Fibroblast of pulmonary artery (primary cell): Measurements from ENCODE around the gene PIGW.
A peak's percentile ranks its signal among the peaks of the same experiment; 100 is the strongest.

Source experiments
- DNase-seq: peaks from one replicate; pipeline ENCODE4 v3.0.0-alpha.2; 2010; ENCODE audit warnings: low read depth
- H3K4me3 ChIP-seq: replicated peaks from 2 replicates; pipeline ENCODE4 v1.5.1; 2011; ENCODE audit warnings: low read depth, mild to moderate bottlenecking, control low read depth, low read length, moderate library complexity
- TF ChIP-seq, protein P1 (sequence below): IDR thresholded peaks from 2 replicates; pipeline ENCODE4 v1.5.1; 2011; ENCODE audit warnings: mild to moderate bottlenecking, control low read depth, low read length, inconsistent platforms; ENCODE audit errors: missing control alignments

PIGW gene

DNA sequence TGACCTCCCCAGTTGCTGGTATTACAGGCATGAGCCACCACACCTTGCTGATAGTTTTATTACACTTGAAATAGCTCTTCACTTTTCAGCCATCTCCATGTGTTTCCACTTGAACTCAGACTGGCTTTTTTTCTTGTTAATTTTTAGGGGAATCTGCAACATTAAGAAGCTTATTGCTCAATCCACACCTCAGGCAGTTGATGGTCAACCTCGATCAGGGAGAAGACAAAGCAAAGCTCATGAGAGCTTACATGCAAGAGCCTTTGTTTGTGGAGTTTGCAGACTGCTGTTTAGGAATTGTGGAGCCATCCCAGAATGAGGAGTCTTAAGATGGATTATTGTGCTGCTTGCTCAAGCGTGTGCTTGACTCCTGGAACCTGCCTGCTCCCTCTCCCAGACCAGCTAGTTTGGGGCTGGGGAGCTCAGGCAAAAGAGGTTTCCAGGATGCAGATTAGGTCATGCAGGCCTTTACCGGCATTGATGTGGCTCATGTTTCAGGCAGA lies 39.7 kb upstream of the PIGW start:
- no peak for DNase-seq
- TF ChIP-seq, protein P1, sequence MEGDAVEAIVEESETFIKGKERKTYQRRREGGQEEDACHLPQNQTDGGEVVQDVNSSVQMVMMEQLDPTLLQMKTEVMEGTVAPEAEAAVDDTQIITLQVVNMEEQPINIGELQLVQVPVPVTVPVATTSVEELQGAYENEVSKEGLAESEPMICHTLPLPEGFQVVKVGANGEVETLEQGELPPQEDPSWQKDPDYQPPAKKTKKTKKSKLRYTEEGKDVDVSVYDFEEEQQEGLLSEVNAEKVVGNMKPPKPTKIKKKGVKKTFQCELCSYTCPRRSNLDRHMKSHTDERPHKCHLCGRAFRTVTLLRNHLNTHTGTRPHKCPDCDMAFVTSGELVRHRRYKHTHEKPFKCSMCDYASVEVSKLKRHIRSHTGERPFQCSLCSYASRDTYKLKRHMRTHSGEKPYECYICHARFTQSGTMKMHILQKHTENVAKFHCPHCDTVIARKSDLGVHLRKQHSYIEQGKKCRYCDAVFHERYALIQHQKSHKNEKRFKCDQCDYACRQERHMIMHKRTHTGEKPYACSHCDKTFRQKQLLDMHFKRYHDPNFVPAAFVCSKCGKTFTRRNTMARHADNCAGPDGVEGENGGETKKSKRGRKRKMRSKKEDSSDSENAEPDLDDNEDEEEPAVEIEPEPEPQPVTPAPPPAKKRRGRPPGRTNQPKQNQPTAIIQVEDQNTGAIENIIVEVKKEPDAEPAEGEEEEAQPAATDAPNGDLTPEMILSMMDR = no peak
- H3K4me3 ChIP-seq = no peak overlapping the region

DNA sequence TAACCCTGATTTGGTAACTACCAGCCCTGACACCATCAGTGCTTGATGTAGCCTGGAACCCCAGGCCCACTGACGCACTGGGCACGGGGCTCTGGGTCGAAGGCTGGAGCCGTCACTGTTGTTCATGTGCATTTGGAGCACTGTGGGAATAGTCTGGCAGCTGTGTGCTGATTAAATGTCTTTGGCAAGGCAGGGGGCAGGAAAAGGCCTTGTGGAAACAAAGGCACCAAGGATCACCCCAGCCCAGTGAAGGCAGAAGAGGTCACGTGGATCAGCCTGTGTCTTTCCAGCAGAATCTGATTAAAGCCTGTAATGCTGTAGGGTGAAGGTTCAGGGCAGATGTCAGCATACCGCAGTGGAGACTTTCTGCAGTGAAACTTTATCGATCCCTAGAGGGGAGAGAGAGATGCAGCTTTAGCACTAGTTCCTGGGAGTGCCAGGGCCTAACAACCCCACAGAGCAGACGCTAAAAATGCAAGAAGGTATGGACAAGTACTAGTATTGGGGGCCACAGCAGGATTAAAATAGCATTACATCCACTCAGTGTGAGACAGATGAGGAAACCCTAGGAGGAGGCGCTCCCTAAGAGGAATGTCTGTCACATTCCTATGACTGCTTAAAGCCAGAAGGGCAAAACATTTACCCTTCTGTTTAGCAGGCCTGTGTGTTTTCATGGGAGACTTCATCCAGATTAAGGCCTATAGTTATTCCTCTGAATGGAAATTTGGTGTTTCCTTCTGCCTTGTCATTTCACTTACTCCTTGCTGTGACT lies 38.6 kb upstream of the PIGW start:
- DNase-seq = peak; percentile 12
- TF ChIP-seq, protein P1 = no peak
- no peak overlapping the region for H3K4me3 ChIP-seq

DNA sequence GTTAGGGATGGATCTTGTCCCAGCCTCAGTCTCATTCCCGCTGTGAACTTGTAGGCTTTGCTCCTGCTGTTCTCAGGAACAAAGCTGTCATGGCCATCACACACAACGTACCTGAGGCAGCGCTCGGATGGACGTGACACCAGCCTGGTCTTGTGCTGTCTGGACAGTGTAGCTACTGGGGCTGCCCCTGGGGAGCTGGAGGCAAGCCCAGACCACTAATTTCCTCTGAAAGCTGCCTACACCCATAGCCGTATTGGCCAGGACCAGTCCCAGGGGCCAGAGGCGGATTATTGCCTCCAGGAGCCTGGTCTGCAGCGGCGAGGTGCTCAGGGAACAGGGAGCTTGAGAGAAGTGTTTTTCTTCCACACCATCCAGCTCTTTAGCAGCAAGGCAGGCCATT lies 36.6 kb upstream of the PIGW start:
- TF ChIP-seq, protein P1 = no peak
- H3K4me3 ChIP-seq = no peak overlapping the region
- DNase-seq = no peak

DNA sequence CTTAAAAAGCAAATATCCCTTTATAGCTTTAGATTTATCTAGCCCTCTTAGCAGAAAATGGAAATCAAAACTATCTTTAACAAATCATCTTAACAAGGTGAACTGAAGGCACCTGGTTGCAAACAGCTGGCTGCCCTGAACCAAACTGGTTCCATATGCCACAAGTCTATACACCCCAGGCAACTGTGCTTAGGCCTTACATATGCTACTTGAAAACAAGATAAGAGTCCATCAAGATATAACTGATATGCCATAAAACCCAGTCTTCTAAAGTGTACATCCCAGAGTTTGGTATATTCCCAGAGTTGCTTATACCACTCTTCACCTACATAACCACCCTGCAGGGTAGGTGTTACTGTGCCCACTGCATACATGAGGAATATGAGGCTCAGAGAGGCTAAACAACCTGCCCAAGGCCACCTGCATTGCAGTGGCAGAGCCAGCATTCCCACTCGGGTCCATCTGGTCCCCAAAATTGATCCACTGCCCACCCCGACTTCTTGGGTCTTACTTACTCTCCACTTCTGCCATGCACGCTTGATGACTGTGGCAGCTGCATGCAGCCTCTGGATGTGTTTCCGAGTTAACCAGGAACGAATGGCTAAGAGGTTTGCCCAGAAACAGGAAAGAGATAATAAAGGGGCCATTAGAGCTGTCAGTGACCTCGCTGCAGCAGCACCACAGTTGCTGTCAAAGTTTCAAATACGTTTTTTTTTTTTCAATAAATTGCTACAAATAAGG lies 36.1 kb upstream of the PIGW start:
- TF ChIP-seq, protein P1 = no peak
- H3K4me3 ChIP-seq = no peak overlapping the region
- DNase-seq = no peak

DNA sequence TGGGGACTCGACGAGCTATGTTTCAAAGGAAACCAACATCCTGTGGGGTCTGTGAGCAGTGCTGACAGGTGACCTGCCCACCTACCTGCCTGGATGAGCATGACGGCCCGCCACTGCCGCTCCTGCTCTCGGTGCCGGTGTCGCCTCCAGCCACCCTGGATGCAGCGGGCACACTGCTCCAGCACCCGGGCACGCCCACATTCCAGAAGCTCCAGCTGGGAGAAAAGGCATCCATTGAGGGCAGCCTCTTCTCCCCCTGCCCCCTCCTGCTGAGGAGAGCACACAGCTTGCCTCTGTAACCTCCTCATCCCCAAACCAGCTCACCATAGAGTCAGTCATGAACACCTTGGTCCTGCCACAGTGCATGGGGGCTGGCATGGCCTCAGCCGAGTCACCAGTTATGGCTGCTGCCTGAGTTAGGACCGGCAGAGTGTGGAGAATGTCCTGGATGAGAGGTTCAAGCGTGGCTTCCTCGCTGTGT lies 34.0 kb upstream of the PIGW start:
- no peak for DNase-seq
- TF ChIP-seq, protein P1 = no peak
- H3K4me3 ChIP-seq = no peak overlapping the region

DNA sequence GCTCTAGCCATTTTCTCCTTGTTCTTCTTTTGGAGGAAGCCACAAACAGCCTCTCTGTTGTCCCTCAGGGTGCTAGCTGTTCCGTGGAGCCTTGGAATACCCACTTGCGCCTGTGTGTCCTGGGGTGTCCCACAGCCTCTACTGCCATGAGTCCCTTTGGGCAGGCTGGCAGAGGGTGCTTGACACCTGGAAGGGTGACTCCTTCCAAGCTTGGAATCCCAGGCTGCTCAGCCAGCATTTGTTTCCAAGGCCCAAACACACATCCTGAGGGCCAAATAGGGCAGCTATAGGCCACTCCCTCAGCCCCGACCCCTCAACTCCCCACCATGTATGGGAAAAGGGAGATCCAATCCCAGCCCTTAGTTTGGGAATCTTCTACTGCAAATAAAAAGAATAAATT lies 33.4 kb upstream of the PIGW start:
- TF ChIP-seq, protein P1 = no peak
- no peak for DNase-seq
- no peak overlapping the region for H3K4me3 ChIP-seq
